Sigmoid colon (tissue), 4 donors: ENCODE measurements around the gene PROSER3.

Experiments used
- EP300 ChIP-seq, 4 donors: sonication (generic); formaldehyde crosslinking; IDR thresholded peaks; one replicate each; pipeline ENCODE4 v1.6.1; 2017; ENCODE audit warnings: antibody characterized with exemption in 4 of 4
- POLR2A ChIP-seq, 2 donors: fragments of 450-650 bp; IDR thresholded peaks; one replicate each; pipeline ENCODE4 v1.6.1; 2016; ENCODE audit warnings: antibody characterized with exemption in 2 of 2, mild to moderate bottlenecking in 2 of 2, moderate library complexity in 2 of 2
- POLR2AphosphoS5 ChIP-seq, 4 donors: sonication (generic); formaldehyde crosslinking; IDR thresholded peaks; one replicate each; pipeline ENCODE4 v1.6.1; 2017; ENCODE audit warnings: antibody characterized with exemption in 4 of 4
- TF ChIP-seq, protein P1 (sequence below), 4 experiments: fragments of 450-650 bp in 3 of 4; fragments of 200-600 bp in 1 of 4; IDR thresholded peaks; one replicate each; pipeline ENCODE4 v1.5.1; 2016 to 2019; ENCODE audit warnings: antibody characterized with exemption in 4 of 4, mild to moderate bottlenecking in 3 of 4, moderate library complexity in 2 of 4

DNA sequence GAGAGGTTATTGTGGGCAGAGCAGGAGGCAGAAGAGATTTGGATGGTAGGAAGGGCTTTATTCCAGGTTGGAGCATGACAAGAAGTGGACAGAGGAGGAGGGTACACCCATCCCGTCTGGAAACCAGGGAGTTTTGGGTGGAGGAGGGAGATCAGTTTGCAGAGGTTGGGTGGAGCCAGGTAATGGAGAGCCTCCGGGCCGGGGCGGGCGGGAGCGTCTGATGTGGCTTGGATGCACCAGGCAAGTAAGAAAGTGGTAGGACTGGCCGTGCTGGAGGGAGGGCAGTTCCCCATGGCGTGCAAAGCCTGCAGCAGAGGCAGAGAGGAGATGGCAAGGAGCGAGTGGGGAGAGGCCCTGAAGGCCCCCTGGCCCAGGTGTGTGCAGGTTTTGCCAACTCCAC is 26.6 kb upstream of the PROSER3 start:
- TF ChIP-seq, protein P1, sequence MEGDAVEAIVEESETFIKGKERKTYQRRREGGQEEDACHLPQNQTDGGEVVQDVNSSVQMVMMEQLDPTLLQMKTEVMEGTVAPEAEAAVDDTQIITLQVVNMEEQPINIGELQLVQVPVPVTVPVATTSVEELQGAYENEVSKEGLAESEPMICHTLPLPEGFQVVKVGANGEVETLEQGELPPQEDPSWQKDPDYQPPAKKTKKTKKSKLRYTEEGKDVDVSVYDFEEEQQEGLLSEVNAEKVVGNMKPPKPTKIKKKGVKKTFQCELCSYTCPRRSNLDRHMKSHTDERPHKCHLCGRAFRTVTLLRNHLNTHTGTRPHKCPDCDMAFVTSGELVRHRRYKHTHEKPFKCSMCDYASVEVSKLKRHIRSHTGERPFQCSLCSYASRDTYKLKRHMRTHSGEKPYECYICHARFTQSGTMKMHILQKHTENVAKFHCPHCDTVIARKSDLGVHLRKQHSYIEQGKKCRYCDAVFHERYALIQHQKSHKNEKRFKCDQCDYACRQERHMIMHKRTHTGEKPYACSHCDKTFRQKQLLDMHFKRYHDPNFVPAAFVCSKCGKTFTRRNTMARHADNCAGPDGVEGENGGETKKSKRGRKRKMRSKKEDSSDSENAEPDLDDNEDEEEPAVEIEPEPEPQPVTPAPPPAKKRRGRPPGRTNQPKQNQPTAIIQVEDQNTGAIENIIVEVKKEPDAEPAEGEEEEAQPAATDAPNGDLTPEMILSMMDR (IDR thresholded peaks at IDR 0.05): no peak
- TF ChIP-seq POLR2A (IDR thresholded peaks at IDR 0.05) (no peak), POLR2AphosphoS5 (IDR thresholded peaks at IDR 0.05) (no peak), EP300 (IDR thresholded peaks at IDR 0.05) (no peak)
